Measurements from ENCODE around the gene ZNF311. TPM values are rescaled to one million over a fixed set of nuclear protein-coding genes. Genes with fewer than 3 reads are reported as not detected.
"Not testable (repeated sequence)": the region's sequence is repeated elsewhere in the genome, so short reads cannot be mapped to it uniquely, and the experiment has no call there.

Gene ZNF311
- total RNA-seq, 3 donors from 2014 or later, result 1.8 to 2.9 (median 2.6) TPM

- Histone ChIP-seq H3K4me1 (ENCODE audit: low read depth) (peaks cover 11% of the 10 kb centered on the region), H3K36me3 (ENCODE audit: low read depth) (no peaks in the 10 kb centered on the region), H3K4me3 (no peak overlapping the region), H3K9me3 (no peaks in the 10 kb centered on the region)
- DNase-seq, result no peak
- intact Hi-C loops (cut with DNase I, micrococcal nuclease), result no loop called here
- TF ChIP-seq CTCF (IDR thresholded peaks at IDR 0.05), result no peak
- no peak for ATAC-seq
Measured at GRCh38 chr6:28978959-28979561, 26.1 kb downstream of the ZNF311 start.

- peaks cover 8% of the 10 kb centered on the region for H3K4me1 ChIP-seq (ENCODE audit: low read depth)
Measured at GRCh38 chr6:28978133-28978491, 27.0 kb downstream of the ZNF311 start.

GRCh38 chr6:28977341-28978132, 27.6 kb downstream of the ZNF311 start:
- Histone ChIP-seq H3K4me1 (ENCODE audit: low read depth) (peaks cover 8% of the 10 kb centered on the region), H3K36me3 (ENCODE audit: low read depth) (no peaks in the 10 kb centered on the region), H3K9me3 (no peaks in the 10 kb centered on the region), H3K4me3 (no peak overlapping the region)
- ATAC-seq, result no peak
- no peak for DNase-seq
- TF ChIP-seq CTCF (IDR thresholded peaks at IDR 0.05), result no peak
- intact Hi-C loops (cut with DNase I, micrococcal nuclease), result no loop called here

More at GRCh38 chr6:28978133-28978491, 27.0 kb downstream of the ZNF311 start:
- ATAC-seq, result no peak
- no peak for TF ChIP-seq CTCF (IDR thresholded peaks at IDR 0.05)
- intact Hi-C loops (cut with DNase I, micrococcal nuclease), result no loop called here
- Histone ChIP-seq H3K4me3 (no peak overlapping the region), H3K9me3 (no peaks in the 10 kb centered on the region), H3K36me3 (ENCODE audit: low read depth) (no peaks in the 10 kb centered on the region)
- DNase-seq, result no peak

- Histone ChIP-seq H3K36me3 (ENCODE audit: low read depth) (no peaks in the 10 kb centered on the region), H3K4me1 (ENCODE audit: low read depth) (peaks cover 8% of the 10 kb centered on the region), H3K4me3 (no peak overlapping the region), H3K9me3 (no peaks in the 10 kb centered on the region)
- intact Hi-C loops (cut with DNase I, micrococcal nuclease), result no loop called here
- no peak for TF ChIP-seq CTCF (IDR thresholded peaks at IDR 0.05)
- DNase-seq (no peak), ATAC-seq (no peak)
Measured at GRCh38 chr6:28976677-28977076, 28.4 kb downstream of the ZNF311 start.

- intact Hi-C loops (cut with DNase I, micrococcal nuclease), result no loop called here
- H3K9me3 ChIP-seq, result no peaks in the 10 kb centered on the region
- H3K4me1 ChIP-seq (ENCODE audit: low read depth), result no peaks in the 10 kb centered on the region
- DNase-seq, result peak in 1 of 3 donors; percentile 56
- peak; percentile 80 for ATAC-seq
- no peak overlapping the region for H3K4me3 ChIP-seq
- no peaks in the 10 kb centered on the region for H3K36me3 ChIP-seq (ENCODE audit: low read depth)
- TF ChIP-seq CTCF (IDR thresholded peaks at IDR 0.05), result no peak
Measured at GRCh38 chr6:28974505-28974904, 30.6 kb downstream of the ZNF311 start.

- ATAC-seq; H3K4me3 ChIP-seq; intact Hi-C loops (cut with DNase I, micrococcal nuclease); H3K4me1 ChIP-seq (ENCODE audit: low read depth); DNase-seq; H3K36me3 ChIP-seq (ENCODE audit: low read depth); H3K9me3 ChIP-seq: not testable (repeated sequence)
Measured at GRCh38 chr6:28970056-28970455, 35.1 kb downstream of the ZNF311 start.

Measured in mucosa of descending colon (tissue), 3 donors.